Left forelimb (tissue), 1 donor: ENCODE measurements around the gene GPX4.

Experiments used
- DNase-seq: peaks from one replicate; pipeline ENCODE4 v3.0.0-alpha.2; 2018; ENCODE audit warnings: low spot score

GPX4 gene

DNA sequence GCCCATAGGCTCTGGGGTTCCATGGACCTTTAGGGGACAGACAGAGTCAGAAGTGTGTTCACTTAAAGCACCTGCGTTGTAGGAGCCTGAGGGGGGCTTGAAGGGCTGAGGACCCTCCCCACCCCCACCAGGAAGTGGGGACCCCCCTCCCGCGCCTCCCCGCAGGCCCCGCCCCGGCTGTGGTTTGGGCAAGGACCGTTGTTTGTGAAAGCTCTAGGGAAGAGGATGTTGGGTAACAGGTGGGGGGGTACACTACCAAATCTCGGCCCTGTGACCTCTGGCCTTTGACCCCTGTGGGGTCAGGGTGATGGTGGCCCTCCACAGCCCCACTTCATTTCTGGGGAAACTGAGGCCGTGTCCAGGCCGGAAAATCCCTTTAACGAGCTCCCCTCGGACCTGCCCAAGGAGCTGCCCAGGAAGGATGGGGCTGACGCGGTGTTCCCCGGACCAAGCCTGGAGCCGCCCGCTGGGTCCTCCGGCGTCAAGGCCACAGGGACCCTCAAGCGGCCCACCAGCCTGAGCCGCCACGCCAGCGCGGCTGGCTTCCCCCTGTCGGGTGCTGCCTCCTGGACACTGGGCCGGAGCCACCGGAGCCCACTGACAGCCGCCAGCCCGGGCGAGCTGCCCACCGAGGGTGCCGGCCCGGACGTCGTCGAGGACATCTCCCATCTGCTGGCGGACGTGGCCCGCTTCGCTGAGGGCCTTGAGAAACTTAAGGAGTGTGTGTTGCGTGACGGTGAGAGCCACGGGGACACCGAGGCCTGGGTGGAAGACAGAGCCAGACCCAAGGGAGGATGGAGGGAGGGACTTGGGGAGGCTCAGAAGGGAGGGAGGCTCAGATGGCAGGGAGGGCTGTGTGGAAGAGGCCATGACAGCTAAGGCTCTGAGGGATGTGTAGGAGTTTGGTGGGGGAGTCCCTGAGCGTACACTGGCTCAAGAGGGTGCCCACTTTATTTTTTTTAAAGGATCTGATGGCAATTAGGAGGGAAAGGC lies 35.5 kb upstream of the GPX4 start:
- no peak for DNase-seq

DNA sequence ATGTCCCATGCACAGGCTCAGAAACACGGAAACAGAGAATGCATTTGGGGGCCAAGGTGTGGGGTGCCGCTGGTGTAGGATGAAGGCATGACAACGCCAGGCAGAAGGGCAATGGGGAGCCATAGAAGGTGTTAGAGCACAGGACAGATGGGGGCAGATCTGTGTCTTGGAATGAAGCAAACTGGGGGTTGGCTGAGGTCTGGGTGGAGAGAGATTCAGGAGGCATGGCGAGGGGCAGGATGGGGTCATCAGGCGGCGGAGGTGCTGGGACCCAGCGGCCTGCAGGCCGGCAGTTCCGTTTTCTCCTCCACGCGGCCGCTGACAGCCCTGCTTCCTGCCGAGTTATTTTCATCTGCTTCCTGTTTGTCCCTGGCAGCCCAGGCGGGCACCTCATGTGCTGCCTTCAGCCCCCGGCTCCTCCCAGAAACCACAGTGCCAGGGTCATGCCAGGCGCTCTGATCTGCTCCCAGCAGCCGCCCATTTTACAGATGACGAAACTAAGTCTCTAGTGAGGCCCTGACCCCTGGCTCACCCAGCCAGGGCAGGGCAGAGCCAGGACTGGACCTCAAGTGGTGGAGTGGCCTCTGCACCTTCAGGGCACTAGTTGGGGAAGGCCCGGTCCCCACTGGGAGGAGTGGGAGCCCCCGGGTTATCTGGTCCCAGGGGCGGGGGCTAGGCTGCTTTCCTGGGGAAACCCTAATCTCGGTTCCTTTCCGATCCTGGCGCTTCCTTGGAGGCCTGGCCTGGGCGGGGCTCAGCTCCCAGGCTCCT lies 34.6 kb upstream of the GPX4 start:
- no peak for DNase-seq

DNA sequence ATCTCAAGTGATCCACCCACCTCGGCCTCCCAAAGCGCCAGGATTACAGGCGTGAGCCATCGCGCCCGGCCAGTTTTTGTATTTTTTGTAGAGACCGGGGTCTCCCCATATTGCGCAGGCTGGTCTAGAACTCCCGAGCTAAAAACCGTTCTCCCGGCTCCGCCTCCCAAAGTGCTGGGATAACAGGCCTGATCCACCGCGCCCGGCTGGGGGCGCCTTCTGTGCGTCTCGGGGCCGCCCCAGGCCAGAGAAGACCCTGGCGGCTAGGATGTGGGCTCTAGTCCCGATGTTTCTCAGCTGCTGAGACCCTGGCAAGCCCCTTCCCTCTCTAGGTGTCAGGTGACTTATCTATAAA lies 33.2 kb upstream of the GPX4 start:
- no peak for DNase-seq

DNA sequence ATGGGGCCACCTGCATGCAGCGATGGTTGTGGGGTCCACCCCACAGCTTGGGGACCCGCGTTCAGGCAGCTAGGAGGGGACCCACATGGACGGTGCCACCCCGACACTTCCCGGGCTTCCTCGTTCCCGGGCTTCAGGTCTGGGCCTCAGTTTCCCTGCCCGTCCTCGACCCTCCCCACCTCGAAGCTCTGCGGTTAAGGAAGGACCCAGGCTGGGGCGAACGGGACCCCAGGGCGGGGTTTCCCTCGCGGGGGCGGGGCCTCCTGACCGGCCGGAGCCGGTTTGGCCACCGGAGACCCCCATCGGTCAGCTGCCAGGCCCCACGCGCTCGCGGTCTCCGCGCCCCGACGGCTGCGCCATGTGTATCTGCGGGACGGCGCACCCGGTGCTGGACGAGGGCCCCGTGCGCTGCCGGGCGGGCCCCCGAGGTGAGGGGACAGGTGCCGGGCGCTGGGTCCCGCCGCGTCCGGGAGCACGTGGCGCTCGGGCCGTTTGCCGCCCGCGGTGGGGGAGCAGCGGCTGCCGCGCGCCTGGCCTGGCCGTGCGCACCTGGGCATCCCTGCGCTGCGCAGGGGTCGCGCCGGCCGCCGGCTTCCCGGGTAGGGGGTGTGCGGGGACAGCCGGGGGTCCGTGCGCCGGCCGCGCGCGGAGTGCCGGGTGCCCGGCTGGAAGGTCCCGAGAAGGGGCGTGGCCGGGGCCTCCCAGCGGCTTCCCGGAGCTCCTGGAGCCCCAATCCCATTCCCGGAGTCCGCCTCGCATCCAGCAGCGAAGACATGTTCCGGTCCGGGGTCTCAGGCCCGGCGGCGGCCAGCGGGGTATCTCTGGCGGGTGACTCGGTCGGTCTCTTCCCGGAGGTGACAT lies 32.6 kb upstream of the GPX4 start:
- DNase-seq: no peak

DNA sequence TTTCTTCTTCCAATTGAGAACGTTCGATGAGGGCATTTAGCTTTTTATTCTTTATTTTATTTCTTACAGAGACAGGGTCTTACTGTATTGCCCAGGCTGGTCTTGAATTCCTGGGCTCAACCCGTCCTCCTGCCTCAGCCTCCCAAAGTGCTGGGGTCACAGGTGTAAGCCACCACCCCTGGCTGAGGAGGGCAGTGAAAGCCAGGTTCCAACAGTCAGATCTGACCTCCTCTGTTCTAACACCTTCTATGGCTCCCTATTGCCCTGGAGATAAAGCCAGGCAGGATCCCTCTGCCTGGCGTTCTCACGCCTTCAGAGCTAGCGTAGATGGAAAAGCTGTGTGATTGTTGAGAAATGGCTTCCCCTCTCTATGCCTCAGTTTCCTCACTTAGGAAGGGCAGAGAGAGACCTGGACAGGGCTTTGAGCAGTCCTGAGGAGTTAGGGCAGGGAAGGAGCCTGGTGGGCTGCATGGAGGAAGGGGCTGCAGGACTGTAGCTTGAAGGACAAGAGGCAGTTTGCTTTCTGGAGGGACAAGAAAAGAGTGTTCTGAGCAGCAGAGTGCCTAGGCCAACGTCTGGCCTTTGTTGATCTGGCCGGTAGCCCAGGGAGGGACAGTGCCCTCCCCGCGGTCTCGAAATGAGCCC lies 31.3 kb upstream of the GPX4 start:
- no peak for DNase-seq

DNA sequence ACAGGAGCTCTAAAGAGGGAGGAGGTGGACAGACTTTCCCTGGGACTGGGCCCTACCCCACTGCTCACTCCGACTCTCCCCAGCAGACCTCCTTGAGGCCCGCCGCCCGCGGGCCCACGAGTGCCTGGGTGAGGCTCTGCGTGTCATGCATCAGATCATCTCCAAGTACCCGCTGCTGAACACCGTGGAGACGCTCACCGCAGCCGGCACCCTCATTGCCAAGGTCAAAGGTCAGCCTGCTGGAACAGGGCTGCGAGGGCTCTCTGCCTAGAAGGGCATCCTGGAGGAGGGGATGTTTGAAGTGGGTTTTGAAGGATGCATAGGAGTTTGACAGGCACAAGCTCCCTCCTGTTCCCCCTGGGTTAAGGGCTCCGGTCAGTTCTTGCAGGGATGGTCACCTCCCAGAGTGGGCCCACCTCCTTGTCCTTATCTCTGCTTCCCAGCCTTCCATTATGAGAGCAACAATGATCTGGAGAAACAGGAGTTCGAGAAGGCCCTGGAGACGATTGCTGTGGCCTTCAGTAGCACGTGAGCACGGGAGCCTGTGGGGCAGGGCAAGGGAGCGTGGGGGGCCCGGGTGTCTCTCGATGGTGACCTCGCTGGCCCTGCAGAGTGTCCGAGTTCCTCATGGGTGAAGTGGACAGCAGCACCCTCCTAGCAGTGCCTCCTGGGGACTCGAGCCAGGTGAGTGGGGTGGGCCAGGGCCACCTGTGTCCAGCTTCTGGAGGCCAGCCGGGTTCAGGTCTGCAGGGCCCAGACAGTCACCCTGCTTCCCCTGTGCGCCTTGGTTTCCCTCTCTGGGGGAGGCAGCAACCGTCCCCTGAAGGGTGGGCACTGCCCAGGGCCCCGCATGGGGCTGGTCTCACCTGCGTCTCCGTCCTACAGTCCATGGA lies 30.5 kb upstream of the GPX4 start:
- DNase-seq: no peak

DNA sequence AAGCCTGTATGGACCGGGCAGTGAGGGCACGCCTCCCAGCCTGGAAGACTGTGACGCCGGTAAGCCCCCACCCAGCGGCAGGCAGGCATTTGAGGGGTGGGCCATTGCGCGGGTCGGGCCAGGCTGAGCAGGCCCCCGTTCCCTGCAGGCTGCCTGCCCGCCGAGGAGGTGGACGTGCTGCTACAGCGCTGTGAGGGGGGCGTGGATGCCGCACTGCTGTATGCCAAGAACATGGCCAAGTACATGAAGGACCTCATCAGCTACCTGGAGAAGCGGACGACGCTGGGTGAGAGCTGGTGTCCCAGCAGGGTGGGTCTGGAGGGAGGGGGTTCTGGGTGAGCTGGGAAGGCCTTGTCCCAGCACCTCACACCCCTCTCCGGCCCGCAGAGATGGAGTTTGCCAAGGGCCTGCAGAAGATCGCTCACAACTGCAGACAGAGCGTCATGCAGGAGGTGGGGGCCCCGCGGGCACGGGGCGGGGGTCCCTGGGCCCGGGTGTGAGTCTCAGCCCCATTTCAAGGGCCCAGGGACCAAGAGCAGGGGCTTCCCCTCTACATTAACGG lies 29.8 kb upstream of the GPX4 start:
- DNase-seq: no peak

DNA sequence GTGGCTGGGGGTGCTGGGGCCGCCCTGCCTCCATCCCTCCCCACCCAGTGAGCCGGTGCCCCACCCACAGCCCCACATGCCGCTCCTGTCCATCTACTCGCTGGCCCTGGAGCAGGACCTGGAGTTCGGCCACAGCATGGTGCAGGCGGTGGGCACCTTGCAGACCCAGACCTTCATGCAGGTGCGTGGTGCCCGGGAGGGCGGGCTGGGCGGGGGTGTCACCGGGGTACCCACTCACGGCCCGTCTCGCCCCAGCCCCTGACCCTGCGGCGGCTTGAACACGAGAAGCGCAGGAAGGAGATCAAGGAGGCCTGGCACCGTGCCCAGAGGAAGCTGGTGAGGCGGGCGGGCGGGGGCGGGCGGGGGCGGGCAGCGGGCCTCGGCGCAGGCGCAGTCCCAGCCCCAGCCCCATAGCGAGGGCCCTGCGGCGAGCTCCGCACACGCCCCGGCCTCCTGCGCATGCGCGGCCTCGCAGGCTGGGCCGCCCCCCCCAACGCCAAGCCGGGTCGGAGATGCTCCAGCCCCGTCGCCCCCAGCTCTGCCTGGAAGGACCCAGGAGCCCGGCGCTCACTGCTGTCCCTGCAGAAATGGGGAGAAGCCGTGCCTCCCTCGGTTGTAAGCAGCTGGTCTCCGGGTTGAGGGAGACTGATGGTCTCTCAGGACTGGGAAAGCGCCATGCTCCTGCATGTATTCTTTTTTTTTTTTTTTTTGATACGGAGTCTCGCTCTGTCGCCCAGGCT lies 29.1 kb upstream of the GPX4 start:
- no peak for DNase-seq

DNA sequence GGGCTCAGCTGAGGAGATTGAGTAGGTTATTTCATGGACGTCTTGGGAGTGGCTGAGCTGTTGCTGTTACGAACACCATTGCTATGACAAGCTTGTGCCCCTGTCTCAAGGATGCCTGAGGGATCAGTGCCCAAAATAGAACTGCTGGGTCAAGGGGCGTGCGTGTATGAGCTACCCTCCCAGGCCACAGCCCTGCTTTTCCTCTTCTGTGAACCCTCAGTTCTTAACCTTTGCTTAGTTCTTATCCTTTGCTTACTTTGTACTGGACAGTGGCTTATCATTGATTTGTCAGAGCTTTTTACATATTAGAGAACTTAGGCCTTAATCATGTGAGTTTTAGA lies 27.8 kb upstream of the GPX4 start:
- DNase-seq: no peak

DNA sequence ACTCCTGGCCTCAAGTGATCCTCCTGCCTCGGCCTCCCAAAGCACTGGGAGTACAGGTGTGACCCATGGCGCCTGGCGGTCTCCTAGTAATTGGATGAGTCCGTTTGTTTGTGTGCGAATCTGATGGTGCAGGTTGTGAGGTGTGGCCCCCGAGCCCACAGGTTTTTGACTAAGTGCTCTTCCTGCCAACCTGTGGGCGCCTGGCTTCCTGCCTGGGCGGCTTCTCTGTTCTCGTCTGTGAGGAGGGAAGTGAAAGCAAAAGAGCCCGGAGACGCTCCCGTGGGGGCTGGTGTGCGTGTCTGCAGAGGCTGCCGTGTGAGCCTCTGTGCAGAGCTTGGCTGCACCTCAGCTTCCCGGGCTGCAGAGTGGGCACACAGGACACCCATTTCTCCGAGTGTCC lies 26.8 kb upstream of the GPX4 start:
- no peak for DNase-seq

DNA sequence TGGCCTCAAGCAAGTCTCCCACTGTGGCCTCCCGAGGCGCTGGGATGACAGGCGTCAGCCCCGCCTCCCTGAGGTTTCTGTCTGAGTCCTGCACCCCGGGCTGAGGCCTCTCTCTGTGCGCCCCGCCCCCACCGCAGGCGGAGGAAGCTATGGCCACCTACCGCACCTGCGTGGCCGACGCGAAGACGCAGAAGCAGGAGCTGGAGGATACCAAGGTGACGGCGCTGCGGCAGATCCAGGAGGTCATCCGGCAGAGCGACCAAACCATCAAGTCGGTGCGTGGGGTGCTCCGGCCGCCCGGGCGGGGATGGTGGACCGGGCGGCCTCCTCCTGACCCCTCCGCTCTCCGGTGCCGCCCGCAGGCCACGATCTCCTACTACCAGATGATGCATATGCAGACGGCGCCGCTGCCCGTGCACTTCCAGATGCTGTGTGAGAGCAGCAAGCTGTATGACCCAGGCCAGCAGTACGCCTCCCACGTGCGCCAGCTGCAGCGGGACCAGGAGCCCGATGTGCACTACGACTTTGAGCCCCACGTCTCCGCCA lies 24.2 kb upstream of the GPX4 start:
- DNase-seq: no peak

DNA sequence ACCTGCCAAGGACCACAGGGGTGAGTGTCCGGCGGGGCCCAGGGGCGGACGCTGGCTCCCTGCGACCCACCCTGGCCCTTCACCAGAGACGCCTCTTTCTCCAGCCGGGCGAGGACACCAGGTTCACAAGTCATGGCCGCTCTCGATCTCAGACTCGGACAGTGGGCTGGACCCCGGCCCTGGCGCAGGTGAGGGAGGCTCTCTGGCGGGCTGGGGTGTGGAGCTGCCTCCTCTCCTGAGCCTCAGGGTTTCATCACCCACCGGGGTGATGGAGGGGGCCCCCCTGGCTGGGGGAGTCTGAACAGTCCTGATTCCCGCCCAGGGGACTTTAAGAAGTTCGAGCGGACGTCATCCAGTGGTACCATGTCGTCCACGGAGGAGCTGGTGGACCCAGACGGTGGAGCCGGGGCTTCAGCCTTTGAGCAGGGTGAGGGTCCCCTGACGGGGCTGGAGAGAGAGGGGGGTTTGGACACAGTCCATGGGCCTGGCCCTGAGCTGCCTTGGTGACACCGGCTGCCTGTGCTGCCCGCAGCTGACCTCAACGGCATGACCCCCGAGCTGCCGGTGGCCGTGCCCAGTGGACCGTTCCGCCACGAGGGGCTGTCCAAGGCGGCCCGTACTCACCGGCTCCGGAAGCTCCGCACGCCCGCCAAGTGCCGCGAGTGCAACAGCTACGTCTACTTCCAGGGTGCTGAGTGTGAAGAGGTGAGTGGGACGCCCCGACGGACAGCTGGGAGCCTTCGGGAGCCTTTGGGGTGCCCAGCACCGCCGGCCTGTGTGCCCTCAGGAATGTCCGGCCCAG lies 23.2 kb upstream of the GPX4 start:
- DNase-seq: no peak

DNA sequence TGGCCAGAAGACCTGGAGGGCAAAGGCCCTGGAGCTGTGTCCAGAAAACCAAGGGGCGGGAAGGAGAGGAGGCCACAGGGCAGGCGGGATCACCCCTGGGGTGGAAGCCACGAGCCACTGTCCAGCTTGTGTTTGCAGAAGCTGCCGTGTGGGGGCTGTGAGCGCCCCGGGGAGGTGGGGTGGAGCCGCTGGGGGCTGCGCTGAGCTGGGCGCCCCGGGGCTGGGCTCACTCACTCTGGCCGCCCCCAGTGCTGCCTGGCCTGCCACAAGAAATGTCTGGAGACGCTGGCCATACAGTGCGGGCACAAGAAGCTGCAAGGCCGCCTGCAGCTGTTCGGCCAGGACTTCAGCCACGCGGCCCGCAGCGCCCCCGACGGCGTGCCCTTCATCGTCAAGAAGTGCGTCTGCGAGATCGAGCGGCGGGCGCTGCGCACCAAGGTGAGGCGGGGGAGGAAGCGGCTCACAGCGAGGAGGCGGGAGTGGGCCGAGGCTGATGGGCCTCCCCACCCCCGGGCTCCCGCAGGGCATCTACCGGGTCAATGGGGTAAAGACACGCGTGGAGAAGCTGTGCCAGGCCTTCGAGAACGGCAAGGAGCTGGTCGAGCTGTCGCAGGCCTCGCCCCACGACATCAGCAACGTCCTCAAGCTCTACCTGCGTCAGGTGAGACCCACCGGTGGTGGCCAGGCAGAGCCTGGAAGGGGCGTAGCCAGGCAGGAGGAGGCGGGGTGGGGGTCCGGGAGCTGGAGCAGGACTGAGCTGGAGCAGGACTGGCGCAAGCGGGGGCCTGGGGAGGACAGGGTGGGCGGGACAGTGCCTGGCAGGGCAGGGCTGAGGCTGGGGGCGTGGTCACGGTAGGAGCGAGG lies 22.3 kb upstream of the GPX4 start:
- DNase-seq: no peak

DNA sequence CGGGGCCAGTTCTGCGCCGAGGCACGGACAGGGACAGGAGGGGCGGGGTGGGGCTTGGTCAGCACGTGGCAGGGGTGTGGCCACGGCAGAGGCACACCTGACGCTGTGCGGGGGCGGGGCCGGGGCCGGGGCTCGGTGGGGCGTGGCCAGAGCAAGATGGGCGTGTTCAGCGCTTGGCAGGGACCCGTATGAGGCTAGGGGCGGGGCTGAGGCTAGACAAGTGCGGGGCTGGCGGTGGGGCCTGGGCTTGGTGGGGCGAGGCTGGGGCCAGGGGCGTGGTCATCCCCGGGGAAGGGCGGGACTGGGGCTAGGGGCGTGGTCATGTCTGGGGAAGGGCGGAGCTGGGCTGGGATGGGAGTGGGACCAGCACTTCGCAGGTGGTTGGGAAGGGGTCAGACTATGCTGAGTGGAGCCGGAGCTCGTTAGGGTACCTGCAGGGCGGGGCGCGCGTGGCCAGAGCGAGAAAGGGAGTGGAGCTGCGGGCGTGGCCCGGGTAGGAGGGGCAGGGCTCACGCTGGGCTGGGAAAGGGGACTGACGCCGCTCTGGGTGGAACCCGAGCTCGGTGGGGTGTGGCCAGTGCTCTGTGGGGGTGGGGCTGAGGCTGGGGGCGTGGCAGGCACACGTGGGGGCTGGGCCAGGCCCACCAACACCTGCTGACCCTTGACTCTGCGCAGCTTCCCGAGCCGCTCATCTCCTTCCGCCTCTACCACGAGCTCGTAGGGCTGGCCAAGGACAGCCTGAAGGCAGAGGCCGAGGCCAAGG lies 21.4 kb upstream of the GPX4 start:
- DNase-seq: no peak

DNA sequence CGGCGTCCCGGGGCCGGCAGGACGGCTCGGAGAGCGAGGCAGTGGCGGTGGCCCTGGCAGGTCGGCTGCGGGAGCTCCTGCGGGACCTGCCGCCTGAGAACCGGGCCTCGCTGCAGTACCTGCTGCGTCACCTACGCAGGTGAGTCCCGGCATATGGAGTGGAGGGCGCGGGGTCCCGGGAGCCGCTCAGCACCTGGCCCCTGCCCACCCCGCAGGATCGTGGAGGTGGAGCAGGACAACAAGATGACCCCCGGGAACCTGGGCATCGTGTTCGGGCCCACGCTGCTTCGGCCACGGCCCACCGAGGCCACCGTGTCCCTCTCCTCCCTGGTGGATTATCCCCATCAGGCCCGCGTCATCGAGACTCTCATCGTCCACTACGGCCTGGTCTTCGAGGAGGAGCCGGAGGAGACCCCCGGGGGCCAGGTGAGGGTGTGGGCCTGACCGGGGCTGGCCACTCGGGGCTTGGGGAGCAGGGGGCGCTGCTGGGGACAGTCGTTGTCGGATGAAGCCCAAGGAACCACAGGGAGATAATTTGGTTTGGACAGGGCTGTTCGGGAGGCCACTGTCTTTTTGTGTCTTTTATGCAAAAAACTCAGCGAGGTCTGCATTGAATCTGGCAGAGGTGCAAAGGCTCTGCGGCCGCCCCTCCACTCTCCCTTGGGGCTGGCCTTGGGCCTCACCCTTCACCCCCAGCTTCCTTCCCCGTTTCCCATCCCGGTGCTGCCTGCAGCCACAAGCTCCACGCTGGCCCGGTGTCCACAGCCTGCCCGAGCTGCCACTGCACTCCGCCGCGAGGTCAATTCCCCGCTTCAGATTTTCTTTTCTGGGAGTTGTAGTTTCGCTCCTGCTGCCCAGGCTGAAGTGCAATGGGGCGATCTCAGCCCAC lies 20.6 kb upstream of the GPX4 start:
- DNase-seq: no peak
